Activated B cell treated with CpG ODN at 0.5 μM for 24 hours (primary cell): ENCODE measurements around the gene ARHGAP24. TPM values are rescaled to one million over a fixed set of nuclear protein-coding genes. Genes with fewer than 3 reads are reported as not detected.

ENCODE experiments used
- ATAC-seq: fragments of 200-7000 bp; cut with Tn5 transposase; one replicate; pipeline ENCODE4 v1.10.0; 2021; ENCODE audit warnings: low read depth, mild to moderate bottlenecking, moderate library complexity
- CTCF ChIA-PET: fragments of 350-600 bp; sonication (Branson Sonifier 250); formaldehyde crosslinking; loops from one replicate; lab custom pipeline; 2021; ENCODE audit warnings: antibody characterized with exemption; lab: Charles Lee
- POLR2A ChIA-PET: fragments of 350-600 bp; sonication (Branson Sonifier 250); formaldehyde crosslinking; loops from one replicate; lab custom pipeline; 2021; ENCODE audit warnings: antibody characterized with exemption; lab: Charles Lee
- DNase-seq: peaks from one replicate; pipeline ENCODE4 v3.0.0; 2022
- H3K27ac Mint-ChIP-seq: one replicate; pipeline ENCODE4 v1.8.0; 2020; ENCODE audit warnings: mixed read lengths
- H3K27me3 Mint-ChIP-seq: one replicate; pipeline ENCODE4 v1.8.0; 2021; ENCODE audit warnings: mixed read lengths
- H3K36me3 Mint-ChIP-seq: one replicate; pipeline ENCODE4 v1.8.0; 2021; ENCODE audit warnings: low read depth, mixed read lengths
- H3K4me1 Mint-ChIP-seq: one replicate; pipeline ENCODE4 v1.8.0; 2021; ENCODE audit warnings: mixed read lengths
- H3K4me3 Mint-ChIP-seq: one replicate; pipeline ENCODE4 v1.8.0; 2020; ENCODE audit warnings: mild to moderate bottlenecking, mixed read lengths
- H3K9me3 Mint-ChIP-seq: one replicate; pipeline ENCODE4 v1.8.0; 2020; ENCODE audit warnings: mixed read lengths
- CTCF ChIP-seq: fragments of 200-600 bp; IDR thresholded peaks from one replicate; pipeline ENCODE4 v1.8.0; 2022; ENCODE audit warnings: antibody characterized with exemption, mild to moderate bottlenecking
- intact Hi-C: fragments of 100-400 bp; cut with micrococcal nuclease; formaldehyde crosslinking; loops from one replicate; pipeline ENCODE4 v1.15.1; 2024
- total RNA-seq: library from RNA; stranded (reverse); gene quantifications from 2 replicates; pipeline ENCODE4 v1.2.3, GENCODE V29; 2022

ARHGAP24 gene
- total RNA-seq, 1 donor from 2014 or later = 231 TPM

GRCh38 chr4:85565761-85566480 lies 91.0 kb downstream of the ARHGAP24 start:
- H3K27me3 Mint-ChIP-seq = no peaks in the 10 kb centered on the region
- no peak for ATAC-seq

GRCh38 chr4:85569730-85570299 lies 94.9 kb downstream of the ARHGAP24 start:
- intact Hi-C loops = no loop called here
- Mint-ChIP-seq H3K4me1 (peaks cover 40% of the 10 kb centered on the region), H3K27ac (peak overlapping the region; percentile 65)

More at GRCh38 chr4:85565761-85566480, 91.0 kb downstream of the ARHGAP24 start:
- ChIA-PET CTCF (interaction anchor here (1.0 kb wide), 1 partner anchor 149 kb away, joined by 4 read pairs; no protein-coding TSS in a partner anchor), POLR2A (interaction anchor here (0.6 to 1.4 kb wide), 5 partner anchors 10 to 792 kb away, joined by 3 to 5 read pairs (median 3); partner anchors contain the start of gene ARHGAP24)
- Mint-ChIP-seq H3K4me1 (peaks cover 43% of the 10 kb centered on the region), H3K36me3 (peaks cover 28% of the 10 kb centered on the region), H3K4me3 (no peak overlapping the region), H3K27ac (no peak overlapping the region), H3K9me3 (no peaks in the 10 kb centered on the region)
- intact Hi-C loops = loop anchor here (1.0 to 2.0 kb wide), 2 partner anchors 8 to 13 kb away; no protein-coding TSS in a partner anchor
- no peak for TF ChIP-seq CTCF
- DNase-seq = no peak

GRCh38 chr4:85570388-85570787 lies 95.4 kb downstream of the ARHGAP24 start:
- Mint-ChIP-seq H3K9me3 (no peaks in the 10 kb centered on the region), H3K4me3 (no peak overlapping the region), H3K4me1 (peaks cover 40% of the 10 kb centered on the region), H3K27ac (peak overlapping the region; percentile 65), H3K36me3 (peaks cover 32% of the 10 kb centered on the region), H3K27me3 (no peaks in the 10 kb centered on the region)
- intact Hi-C loops = no loop called here
- no peak for TF ChIP-seq CTCF
- ChIA-PET CTCF (no interaction called here), POLR2A (no interaction called here)
- ATAC-seq (no peak), DNase-seq (no peak)

More at GRCh38 chr4:85569730-85570299, 94.9 kb downstream of the ARHGAP24 start:
- ATAC-seq = peak; percentile 25
- H3K36me3 Mint-ChIP-seq = peaks cover 31% of the 10 kb centered on the region
- ChIA-PET POLR2A (no interaction called here), CTCF (no interaction called here)
- H3K27me3 Mint-ChIP-seq = no peaks in the 10 kb centered on the region
- H3K9me3 Mint-ChIP-seq = no peaks in the 10 kb centered on the region
- no peak for DNase-seq
- TF ChIP-seq CTCF = no peak
- H3K4me3 Mint-ChIP-seq = no peak overlapping the region

DNA sequence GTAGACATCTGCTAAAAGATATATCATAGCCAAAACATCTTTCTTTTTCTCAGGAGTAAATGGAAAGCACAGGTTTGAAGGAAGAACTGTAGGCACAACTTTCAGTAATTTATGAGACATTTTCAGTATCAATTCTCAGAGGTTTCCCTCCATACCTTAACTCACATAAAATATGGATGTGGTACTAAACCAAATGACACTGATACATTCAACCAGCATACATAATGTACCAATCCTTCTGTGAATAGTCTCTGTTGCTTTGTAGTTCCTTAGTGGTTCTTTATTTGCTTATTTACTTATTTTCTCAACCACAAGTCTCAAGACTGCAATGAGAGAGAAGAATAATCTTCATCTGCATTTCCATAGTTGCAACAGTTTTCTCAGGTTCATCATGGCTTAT lies 96.1 kb downstream of the ARHGAP24 start:
- Mint-ChIP-seq H3K4me3 (no peak overlapping the region), H3K36me3 (peaks cover 38% of the 10 kb centered on the region), H3K4me1 (peaks cover 40% of the 10 kb centered on the region), H3K9me3 (no peaks in the 10 kb centered on the region), H3K27me3 (no peaks in the 10 kb centered on the region), H3K27ac (no peak overlapping the region)
- DNase-seq = no peak
- intact Hi-C loops = no loop called here
- POLR2A ChIA-PET = no interaction called here
- CTCF ChIA-PET = no interaction called here
- TF ChIP-seq CTCF = no peak
- no peak for ATAC-seq

GRCh38 chr4:85573270-85573669 lies 98.3 kb downstream of the ARHGAP24 start:
- intact Hi-C loops = no loop called here
- CTCF ChIA-PET = no interaction called here
- Mint-ChIP-seq H3K27me3 (no peaks in the 10 kb centered on the region), H3K9me3 (no peaks in the 10 kb centered on the region), H3K4me1 (peaks cover 36% of the 10 kb centered on the region), H3K4me3 (no peak overlapping the region), H3K36me3 (peaks cover 45% of the 10 kb centered on the region), H3K27ac (no peak overlapping the region)
- TF ChIP-seq CTCF = no peak
- POLR2A ChIA-PET = no interaction called here
- DNase-seq = no peak
- no peak for ATAC-seq
